Retinal pigment epithelial cell (primary cell): ENCODE results near the gene TBC1D22A.
"Not testable (repeated sequence)": the region's sequence is repeated elsewhere in the genome, so short reads cannot be mapped to it uniquely, and the experiment has no call there.

Experiments used
- DNase-seq: peaks from one replicate; pipeline ENCODE4 v3.0.0-alpha.2; 2010; ENCODE audit warnings: low read depth
- H3K4me3 ChIP-seq: 2 replicates; pipeline ENCODE4 v1.5.1; 2011; ENCODE audit warnings: mild to moderate bottlenecking, low read length, control low read depth, moderate library complexity
- CTCF ChIP-seq: conservative IDR thresholded peaks from 2 replicates; pipeline ENCODE4 v1.5.1; 2011; ENCODE audit warnings: low read depth, low read length, control low read depth, inconsistent platforms

Gene TBC1D22A

GRCh38 chr22:46977656-46978343 is 215.3 kb downstream of the TBC1D22A start:
- DNase-seq = no peak
- no peak for TF ChIP-seq CTCF
- no peak overlapping the region for H3K4me3 ChIP-seq

- not testable (repeated sequence) for H3K4me3 ChIP-seq, DNase-seq
Measured at GRCh38 chr22:46978668-46979067, 216.2 kb downstream of the TBC1D22A start.

- TF ChIP-seq CTCF = no peak
- DNase-seq = no peak
- no peak overlapping the region for H3K4me3 ChIP-seq
Measured at GRCh38 chr22:46979506-46979905, 217.1 kb downstream of the TBC1D22A start.

GRCh38 chr22:46980392-46980791 is 217.9 kb downstream of the TBC1D22A start:
- no peak overlapping the region for H3K4me3 ChIP-seq
- TF ChIP-seq CTCF = no peak
- no peak for DNase-seq

GRCh38 chr22:46982635-46983034 is 220.2 kb downstream of the TBC1D22A start:
- H3K4me3 ChIP-seq = no peak overlapping the region
- DNase-seq = no peak
- no peak for TF ChIP-seq CTCF

GRCh38 chr22:46983046-46983445 is 220.6 kb downstream of the TBC1D22A start:
- no peak for TF ChIP-seq CTCF
- H3K4me3 ChIP-seq = no peak overlapping the region
- no peak for DNase-seq

- DNase-seq = peak; percentile 23
- H3K4me3 ChIP-seq = no peak overlapping the region
- no peak for TF ChIP-seq CTCF
Measured at GRCh38 chr22:46984751-46985506, 222.5 kb downstream of the TBC1D22A start.
